SK-N-SH (cell line): ENCODE results near the gene AACS. TPM values are rescaled to one million over a fixed set of nuclear protein-coding genes. Genes with fewer than 3 reads are reported as not detected.

Source experiments
- CTCF ChIA-PET: fragments of 300-600, 350-600 bp; formaldehyde crosslinking; extraction: SDS; loops from one replicate; lab custom pipeline; 2021; lab: Yijun Ruan, JAX
- POLR2A ChIA-PET: fragments of 350-600 bp; sonication (Branson Sonifier 250); formaldehyde crosslinking; extraction: SDS; loops from one replicate; lab custom pipeline; 2020; ENCODE audit warnings: antibody characterized with exemption, inconsistent platforms; lab: Yijun Ruan, JAX
- DNase-seq: peaks from one replicate; pipeline ENCODE4 v3.0.0; 2012
- H2AFZ ChIP-seq: fragments of 200-600 bp; sonication (generic); 2 replicates; pipeline ENCODE4 v1.8.1; 2016; ENCODE audit warnings: antibody characterized with exemption, mild to moderate bottlenecking, low read depth
- H3F3A ChIP-seq: fragments of 200-600 bp; sonication (generic); replicated peaks from 2 replicates; pipeline ENCODE3; 2016; ENCODE audit warnings: antibody characterized with exemption, mild to moderate bottlenecking; ENCODE audit not compliant: insufficient read depth
- H3K27ac ChIP-seq, 2 experiments: fragments of 200-500 bp in 1 of 2; fragments of 200-600 bp in 1 of 2; sonication (Bioruptor generic) in 1 of 2; sonication (generic), shearing (Covaris generic) in 1 of 2; 2 replicates each; pipeline versions ENCODE4 v1.5.1 to v1.6.1; 2014 to 2016; ENCODE audit warnings: low read depth in 2 of 2, inconsistent platforms in 1 of 2, low read length in 1 of 2, mild to moderate bottlenecking in 1 of 2, mixed read lengths in 1 of 2
- H3K27me3 ChIP-seq: fragments of 200-600 bp; sonication (generic), shearing (Covaris generic); 2 replicates; pipeline ENCODE4 v1.6.1; 2016; ENCODE audit warnings: mixed run types; ENCODE audit not compliant: insufficient read depth
- H3K36me3 ChIP-seq, 2 experiments: fragments of 200-500 bp in 1 of 2; fragments of 200-600 bp in 1 of 2; sonication (Bioruptor generic) in 1 of 2; sonication (generic) in 1 of 2; replicated peaks in 1 of 2; 2 replicates each; pipeline versions ENCODE3 to v1.5.1; 2014 to 2016; ENCODE audit warnings: low read length in 1 of 2, mild to moderate bottlenecking in 1 of 2; ENCODE audit not compliant: insufficient read depth in 2 of 2, control insufficient read depth in 1 of 2
- H3K4me1 ChIP-seq, 2 experiments: fragments of 200-500 bp in 1 of 2; fragments of 200-600 bp in 1 of 2; sonication (Bioruptor generic) in 1 of 2; sonication (generic), shearing (Covaris generic) in 1 of 2; 2 replicates each; pipeline versions ENCODE4 v1.5.1 to v1.6.1; 2014 to 2016; ENCODE audit warnings: low read depth in 1 of 2, low read length in 1 of 2, mixed run types in 1 of 2; ENCODE audit not compliant: insufficient read depth in 2 of 2, control insufficient read depth in 1 of 2
- H3K4me2 ChIP-seq: fragments of 200-600 bp; sonication (generic), shearing (Covaris generic); 2 replicates; pipeline ENCODE4 v1.6.1; 2017; ENCODE audit warnings: mixed run types
- H3K4me3 ChIP-seq, 2 experiments: fragments of 200-500 bp in 1 of 2; fragments of 200-600 bp in 1 of 2; sonication (Bioruptor generic) in 1 of 2; sonication (generic), shearing (Covaris generic) in 1 of 2; 2 replicates each; pipeline versions ENCODE4 v1.5.1 to v1.8.1; 2014 to 2016; ENCODE audit warnings: low read depth in 2 of 2, inconsistent platforms in 1 of 2, low read length in 1 of 2, mild to moderate bottlenecking in 1 of 2, mixed read lengths in 1 of 2, moderate library complexity in 1 of 2
- H3K79me2 ChIP-seq: fragments of 200-600 bp; sonication (generic); 2 replicates; pipeline ENCODE4 v1.8.1; 2017; ENCODE audit warnings: mild to moderate bottlenecking; ENCODE audit not compliant: insufficient read depth
- H3K9ac ChIP-seq: fragments of 200-600 bp; sonication (generic); 2 replicates; pipeline ENCODE4 v1.6.1; 2017; ENCODE audit warnings: mixed run types
- H3K9me2 ChIP-seq: fragments of 200-600 bp; sonication (generic); 2 replicates; pipeline ENCODE4 v1.6.1; 2017; ENCODE audit warnings: mixed run types
- H3K9me3 ChIP-seq: fragments of 200-600 bp; sonication (generic); 2 replicates; pipeline ENCODE4 v1.6.1; 2017; ENCODE audit warnings: mixed run types, mild to moderate bottlenecking, moderate library complexity
- H4K20me1 ChIP-seq: fragments of 200-600 bp; sonication (generic); 2 replicates; pipeline ENCODE4 v1.6.1; 2017; ENCODE audit warnings: mild to moderate bottlenecking, mixed run types; ENCODE audit not compliant: insufficient read depth
- CTCF ChIP-seq: fragments of 200-600 bp; sonication (generic); IDR thresholded peaks from 2 replicates; pipeline ENCODE4 v1.6.1; 2017; ENCODE audit warnings: antibody characterized with exemption, mild to moderate bottlenecking, moderate library complexity
- EP300 ChIP-seq, 2 experiments: IDR thresholded peaks; 2 replicates each; pipeline versions ENCODE4 v1.4.0 to v1.6.1; 2012; ENCODE audit warnings: borderline replicate concordance in 1 of 2, low read depth in 1 of 2, low read length in 1 of 2
- EZH2phosphoT487 ChIP-seq: fragments of 200-600 bp; sonication (generic); IDR thresholded peaks from 2 replicates; pipeline ENCODE4 v1.6.1; 2017; ENCODE audit warnings: low read depth, mixed run types, mild to moderate bottlenecking, antibody characterized with exemption, moderate library complexity, borderline replicate concordance
- GABPA ChIP-seq: IDR thresholded peaks from 2 replicates; pipeline ENCODE4 v1.4.0; 2012; ENCODE audit warnings: low read depth, mild to moderate bottlenecking
- JUND ChIP-seq: IDR thresholded peaks from 2 replicates; pipeline ENCODE4 v1.4.0; 2012
- MAX ChIP-seq: IDR thresholded peaks from 2 replicates; pipeline ENCODE4 v1.4.0; 2012; ENCODE audit warnings: low read depth
- MEF2A ChIP-seq: IDR thresholded peaks from 2 replicates; pipeline ENCODE4 v1.4.0; 2012; ENCODE audit warnings: low read depth, borderline replicate concordance
- MXI1 ChIP-seq: IDR thresholded peaks from 2 replicates; pipeline ENCODE4 v1.6.1; 2012; ENCODE audit warnings: mild to moderate bottlenecking, low read depth, low read length, improper control_type of control experiment
- NFIC ChIP-seq: IDR thresholded peaks from 2 replicates; pipeline ENCODE4 v1.4.0; 2012; ENCODE audit warnings: borderline replicate concordance
- POLR2AphosphoS5 ChIP-seq: IDR thresholded peaks from 2 replicates; pipeline ENCODE4 v1.6.1; 2012; ENCODE audit warnings: low read depth, low read length
- RAD21 ChIP-seq: IDR thresholded peaks from 2 replicates; pipeline ENCODE4 v1.6.1; 2012; ENCODE audit warnings: mild to moderate bottlenecking, low read length
- REST ChIP-seq: IDR thresholded peaks from 2 replicates; pipeline ENCODE4 v1.6.1; 2012; ENCODE audit warnings: mild to moderate bottlenecking, low read depth, low read length, moderate library complexity
- SIN3A ChIP-seq: IDR thresholded peaks from 2 replicates; pipeline ENCODE4 v1.6.1; 2012; ENCODE audit warnings: low read depth, mild to moderate bottlenecking, low read length, moderate library complexity, borderline replicate concordance
- TEAD4 ChIP-seq: IDR thresholded peaks from 2 replicates; pipeline ENCODE4 v1.4.0; 2012; ENCODE audit warnings: mild to moderate bottlenecking, borderline replicate concordance; ENCODE audit not compliant: insufficient read depth
- USF1 ChIP-seq: IDR thresholded peaks from 2 replicates; pipeline ENCODE4 v1.4.0; 2012; ENCODE audit warnings: low read depth, borderline replicate concordance
- ZBTB33 ChIP-seq: IDR thresholded peaks from 2 replicates; pipeline ENCODE4 v1.4.0; 2012; ENCODE audit warnings: low read depth, borderline replicate concordance
- WGBS: methylation state at CpG from one replicate; pipeline ENCODE4 v1.1.6; 2017; ENCODE audit warnings: low lambda C conversion rate; 5-methylcytosine and 5-hydroxymethylcytosine counted together
- polyA plus RNA-seq, 3 experiments: library from polyadenylated mRNA; depleted of rRNA; stranded (reverse); fragments of >200 nt; gene quantifications; 2 replicates each; pipeline ENCODE4 v1.2.3, GENCODE V29; 2012

AACS gene
- polyA plus RNA-seq, 1 of the 3 experiments (the other 2 are of a cell fraction): 17.3 TPM

GRCh38 chr12:125171267-125171666 is 106.0 kb downstream of the AACS start:
- WGBS: 29% methylated on average over 3 of the region's 3 CpGs
- ChIA-PET CTCF (interaction anchor here (1.4 to 3.5 kb wide), 2 partner anchors 12 to 16 kb away, joined by 3 to 22 read pairs; no protein-coding TSS in a partner anchor), POLR2A (no interaction called here)

More at GRCh38 chr12:125171267-125171666, 106.0 kb downstream of the AACS start:
- no peak for TF ChIP-seq CTCF
- TF ChIP-seq REST: no peak
- TF ChIP-seq JUND: no peak
- no peak for TF ChIP-seq EZH2phosphoT487
- no peak for TF ChIP-seq RAD21
- no peak for TF ChIP-seq GABPA
- no peak for TF ChIP-seq SIN3A
- TF ChIP-seq USF1: no peak
- no peak for TF ChIP-seq MXI1
- TF ChIP-seq TEAD4: no peak
- no peak for TF ChIP-seq ZBTB33
- TF ChIP-seq POLR2AphosphoS5: no peak
- TF ChIP-seq NFIC: no peak
- no peak for TF ChIP-seq MAX
- no peak for TF ChIP-seq MEF2A
- TF ChIP-seq EP300 (IDR thresholded peaks at IDR 0.05; ENCODE audit: borderline replicate concordance in 1 of 2, low read depth in 1 of 2, low read length in 1 of 2): no peak
- Histone ChIP-seq H3K9ac (no peak overlapping the region), H3K9me2 (no peaks in the 10 kb centered on the region), H3K9me3 (no peaks in the 10 kb centered on the region), H3K4me3 (no peak overlapping the region), H3F3A (no peaks in the 10 kb centered on the region), H3K27me3 (no peaks in the 10 kb centered on the region; the same call in 1 of the 2 replicates), H3K27ac (no peak overlapping the region), H4K20me1 (no peaks in the 10 kb centered on the region), H3K79me2 (no peaks in the 10 kb centered on the region), H3K4me2 (no peak overlapping the region), H2AFZ (no peak overlapping the region), H3K4me1 (no peaks in the 10 kb centered on the region), H3K36me3 (no peaks in the 10 kb centered on the region)
- no peak for DNase-seq
